Measurements from ENCODE around the gene CHRNA4. TPM values are rescaled to one million over a fixed set of nuclear protein-coding genes. Genes with fewer than 3 reads are reported as not detected.

CHRNA4 gene
- total and polyA plus RNA-seq, 2 donors (not counting 3 experiments of a cell fraction or from before 2014, with no cell fraction given): not detected

DNA sequence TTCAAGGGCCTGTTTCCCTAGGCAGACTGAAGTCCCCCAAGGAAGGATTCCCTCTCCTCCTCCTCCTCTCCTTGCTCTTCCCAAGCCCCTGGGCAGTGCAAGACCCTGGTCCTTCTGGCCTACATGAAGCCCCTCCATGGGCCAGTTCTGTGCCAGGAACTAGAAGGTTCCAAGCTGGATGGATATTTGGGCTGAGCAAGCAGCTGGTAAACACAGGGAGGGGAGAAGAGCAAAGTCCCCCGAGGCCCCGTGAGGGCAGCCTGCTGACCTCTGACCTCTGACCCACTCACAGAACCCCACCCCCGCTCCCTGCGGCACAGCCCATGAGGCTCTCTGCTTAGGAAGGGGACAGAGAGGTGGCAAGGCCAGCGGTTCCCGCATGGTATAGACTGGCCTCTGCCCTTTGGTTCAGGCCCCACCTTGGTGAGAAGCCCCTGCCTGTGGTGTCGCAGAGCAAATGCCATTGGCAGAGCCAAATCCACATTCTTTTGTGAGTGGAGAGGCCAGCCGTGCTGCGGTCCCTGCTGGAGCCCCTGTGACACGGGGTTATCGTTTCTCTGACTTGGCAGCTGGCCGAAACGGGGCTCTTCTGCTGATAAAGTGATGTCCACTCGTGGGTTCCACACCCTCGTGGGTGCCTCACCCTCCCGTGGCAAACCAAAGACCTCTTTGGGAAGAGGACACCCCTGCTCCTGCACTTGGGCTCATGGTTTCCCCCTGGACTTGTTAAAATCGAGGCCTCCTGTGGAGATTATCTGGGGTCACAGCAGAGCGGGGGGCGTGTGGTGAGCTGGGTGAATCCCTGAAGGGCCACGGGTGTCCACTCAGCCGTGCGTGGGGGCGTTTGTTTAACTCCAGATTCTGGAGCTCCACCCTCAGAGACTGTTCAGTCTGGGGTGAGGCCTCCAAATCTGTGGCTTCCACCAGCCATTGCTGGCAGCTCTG lies 2.1 kb upstream of the CHRNA4 start:
- ChIA-PET CTCF (interaction anchor here (0.9 to 2.6 kb wide), 5 partner anchors 14 to 140 kb away, joined by 4 to 8 read pairs (median 5); no protein-coding TSS in a partner anchor), POLR2A (no interaction called here)
- Histone ChIP-seq H4K20me1 (replicated peaks; ENCODE audit: control insufficient read depth, extremely low read depth, insufficient read depth, low read length) (no peaks in the 10 kb centered on the region), H3K9me3 (replicated peaks; ENCODE audit: control insufficient read depth, insufficient read depth, low read length) (no peaks in the 10 kb centered on the region), H3K27me3 (ENCODE audit: control insufficient read depth in 2 of 2, insufficient read depth in 2 of 2, low read length in 2 of 2) (peaks cover 9 to 15% of the 10 kb centered on the region in 2 experiments), H3K79me2 (ENCODE audit: control insufficient read depth, insufficient read depth, low read length) (no peaks in the 10 kb centered on the region), H2AFZ (ENCODE audit: low read depth, low read length) (no peak overlapping the region), H3K27ac (ENCODE audit: insufficient read depth, low read depth, low read length) (no peak overlapping the region), H3K4me1 (ENCODE audit: control insufficient read depth, extremely low read depth, insufficient read depth, low read length) (no peaks in the 10 kb centered on the region), H3K9ac (replicated peaks; ENCODE audit: extremely low read depth, insufficient read depth, low read length) (no peak overlapping the region), H3K4me3 (replicated peaks in 1 of 3; ENCODE audit: insufficient read depth in 1 of 3, low read depth in 1 of 3, low read length in 3 of 3) (no peak overlapping the region), H3K9me1 (replicated peaks; ENCODE audit: control insufficient read depth, extremely low read depth, insufficient read depth, low read length) (no peaks in the 10 kb centered on the region), H3K36me3 (ENCODE audit: control insufficient read depth in 2 of 2, extremely low read depth in 1 of 2, insufficient read depth in 2 of 2, low read length in 2 of 2) (no peaks in the 10 kb centered on the region), H3K4me2 (ENCODE audit: insufficient read depth, low read length) (no peak overlapping the region)
- TF ChIP-seq GATA2 (IDR thresholded peaks at IDR 0.05; ENCODE audit: insufficient read depth, insufficient read length, low read depth, low read length) (no peak), EZH2 (IDR thresholded peaks at IDR 0.05; ENCODE audit: borderline replicate concordance, low read depth, low read length, severe bottlenecking) (no peak), JUN (IDR thresholded peaks at IDR 0.05; ENCODE audit: borderline replicate concordance, insufficient read depth, insufficient read length, low read depth) (no peak), CTCF (IDR thresholded peaks at IDR 0.05; ENCODE audit: extremely low read depth in 1 of 2, insufficient read depth in 1 of 2, low read depth in 1 of 2, low read length in 2 of 2) (no peak), MYC (IDR thresholded peaks at IDR 0.05; ENCODE audit: low read depth, low read length) (no peak), MAX (IDR thresholded peaks at IDR 0.05; ENCODE audit: insufficient read depth, insufficient read length) (no peak), FOS (IDR thresholded peaks at IDR 0.05; ENCODE audit: borderline replicate concordance, insufficient read depth, low read length) (no peak), POLR2AphosphoS5 (IDR thresholded peaks at IDR 0.05; ENCODE audit: insufficient read depth, low read depth, low read length) (no peak), POLR2A (IDR thresholded peaks at IDR 0.05; ENCODE audit: low read depth, low read length) (no peak)
- intact Hi-C loops (cut with micrococcal nuclease) (no loop called here), dilution Hi-C loops (cut with MboI; ENCODE audit: extremely low pct_ligation_motif_present, low sequenced_read_pairs) (no loop called here)
- no TSS peak for BruUV-seq (replicated peaks)
- DNase-seq (ENCODE audit: low read depth, low spot score) (no peak), FAIRE-seq (no peak)

Data from endothelial cell of umbilical vein (primary cell).